ENCODE measurements around the gene ARPC2.
"Not testable (repeated sequence)": the region's sequence is repeated elsewhere in the genome, so short reads cannot be mapped to it uniquely, and the experiment has no call there.

The ARPC2 gene

GRCh38 chr2:218216674-218217359 is at the start of gene ARPC2:
TSS of gene ARPC2 (plus strand) at chr2:218217189. CDS start at chr2:218217471, 282 bp downstream.
- no peaks in the 10 kb centered on the region for H3K27me3 Mint-ChIP-seq
- H3K4me1 Mint-ChIP-seq, result peaks cover 29% of the 10 kb centered on the region
- no peaks in the 10 kb centered on the region for H3K9me3 Mint-ChIP-seq
- peak within 1 kb of the TSS; percentile 94 for H3K4me3 Mint-ChIP-seq
- peaks cover 32% of the 10 kb centered on the region for H3K36me3 Mint-ChIP-seq
- ATAC-seq, result peak; percentile 84
- peak within 1 kb of the TSS; percentile 89 for H3K27ac Mint-ChIP-seq

- H3K4me1 Mint-ChIP-seq, result peaks cover 22% of the 10 kb centered on the region
- H3K27ac Mint-ChIP-seq, result no peak overlapping the region
- peaks cover 14% of the 10 kb centered on the region for H3K27me3 Mint-ChIP-seq
Measured at GRCh38 chr2:218168016-218168415, 49.0 kb upstream of the ARPC2 start.

GRCh38 chr2:218168635-218169462 is 48.1 kb upstream of the ARPC2 start:
- no peak for ATAC-seq
- no peak overlapping the region for H3K27ac Mint-ChIP-seq

More at GRCh38 chr2:218168016-218168415, 49.0 kb upstream of the ARPC2 start:
- no peak for ATAC-seq
- Mint-ChIP-seq H3K4me3 (no peak overlapping the region), H3K9me3 (no peaks in the 10 kb centered on the region), H3K36me3 (no peaks in the 10 kb centered on the region)

GRCh38 chr2:218169757-218170546 is 47.0 kb upstream of the ARPC2 start:
- Mint-ChIP-seq H3K9me3 (no peaks in the 10 kb centered on the region), H3K27ac (no peak overlapping the region), H3K4me3 (no peak overlapping the region), H3K4me1 (peaks cover 22% of the 10 kb centered on the region), H3K36me3 (no peaks in the 10 kb centered on the region), H3K27me3 (peaks cover 6% of the 10 kb centered on the region)
- no peak for ATAC-seq

More at GRCh38 chr2:218168635-218169462, 48.1 kb upstream of the ARPC2 start:
- no peaks in the 10 kb centered on the region for H3K9me3 Mint-ChIP-seq
- peaks cover 22% of the 10 kb centered on the region for H3K4me1 Mint-ChIP-seq
- no peaks in the 10 kb centered on the region for H3K36me3 Mint-ChIP-seq
- no peak overlapping the region for H3K4me3 Mint-ChIP-seq
- H3K27me3 Mint-ChIP-seq, result peaks cover 14% of the 10 kb centered on the region

GRCh38 chr2:218171744-218172143 is 45.2 kb upstream of the ARPC2 start:
- H3K36me3 Mint-ChIP-seq, H3K27ac Mint-ChIP-seq, ATAC-seq, H3K27me3 Mint-ChIP-seq, H3K9me3 Mint-ChIP-seq, H3K4me3 Mint-ChIP-seq: not testable (repeated sequence)
- peaks cover 19% of the 10 kb centered on the region for H3K4me1 Mint-ChIP-seq

- ATAC-seq, result no peak
- Mint-ChIP-seq H3K4me3 (no peak overlapping the region), H3K27me3 (peaks cover 6% of the 10 kb centered on the region), H3K36me3 (no peaks in the 10 kb centered on the region), H3K27ac (no peak overlapping the region), H3K9me3 (no peaks in the 10 kb centered on the region), H3K4me1 (peaks cover 9% of the 10 kb centered on the region)
Measured at GRCh38 chr2:218172845-218173244, 44.1 kb upstream of the ARPC2 start.

GRCh38 chr2:218179782-218180181 is 37.2 kb upstream of the ARPC2 start:
- no peak for ATAC-seq
- H3K9me3 Mint-ChIP-seq, result no peaks in the 10 kb centered on the region
- H3K36me3 Mint-ChIP-seq, result no peaks in the 10 kb centered on the region
- H3K4me1 Mint-ChIP-seq, result no peaks in the 10 kb centered on the region
- H3K27ac Mint-ChIP-seq, result no peak overlapping the region
- no peaks in the 10 kb centered on the region for H3K27me3 Mint-ChIP-seq
- no peak overlapping the region for H3K4me3 Mint-ChIP-seq

GRCh38 chr2:218180467-218181114 is 36.4 kb upstream of the ARPC2 start:
- no peak for ATAC-seq
- Mint-ChIP-seq H3K27ac (no peak overlapping the region), H3K4me1 (no peaks in the 10 kb centered on the region), H3K4me3 (no peak overlapping the region), H3K9me3 (no peaks in the 10 kb centered on the region), H3K36me3 (no peaks in the 10 kb centered on the region), H3K27me3 (no peaks in the 10 kb centered on the region)

GRCh38 chr2:218184331-218184730 is 32.7 kb upstream of the ARPC2 start:
- no peaks in the 10 kb centered on the region for H3K36me3 Mint-ChIP-seq
- no peaks in the 10 kb centered on the region for H3K27me3 Mint-ChIP-seq
- no peak for ATAC-seq
- H3K4me1 Mint-ChIP-seq, result peaks cover 8% of the 10 kb centered on the region
- H3K27ac Mint-ChIP-seq, result no peak overlapping the region
- no peak overlapping the region for H3K4me3 Mint-ChIP-seq
- no peaks in the 10 kb centered on the region for H3K9me3 Mint-ChIP-seq

- H3K4me3 Mint-ChIP-seq, result no peak overlapping the region
- no peaks in the 10 kb centered on the region for H3K27me3 Mint-ChIP-seq
- no peaks in the 10 kb centered on the region for H3K36me3 Mint-ChIP-seq
- no peaks in the 10 kb centered on the region for H3K9me3 Mint-ChIP-seq
- H3K4me1 Mint-ChIP-seq, result peaks cover 8% of the 10 kb centered on the region
- no peak overlapping the region for H3K27ac Mint-ChIP-seq
- ATAC-seq, result peak; percentile 81
Measured at GRCh38 chr2:218186355-218186766, 30.6 kb upstream of the ARPC2 start.

- Mint-ChIP-seq H3K36me3 (no peaks in the 10 kb centered on the region), H3K4me3 (no peak overlapping the region), H3K4me1 (peaks cover 8% of the 10 kb centered on the region), H3K27me3 (no peaks in the 10 kb centered on the region), H3K9me3 (no peaks in the 10 kb centered on the region), H3K27ac (no peak overlapping the region)
- ATAC-seq, result no peak
Measured at GRCh38 chr2:218186876-218187275, 30.1 kb upstream of the ARPC2 start.

- Mint-ChIP-seq H3K36me3 (no peaks in the 10 kb centered on the region), H3K27me3 (no peaks in the 10 kb centered on the region), H3K4me3 (no peak overlapping the region), H3K9me3 (no peaks in the 10 kb centered on the region), H3K4me1 (peaks cover 8% of the 10 kb centered on the region), H3K27ac (peak overlapping the region; percentile 17)
- ATAC-seq, result no peak
Measured at GRCh38 chr2:218187296-218188015, 29.5 kb upstream of the ARPC2 start.

- no peak overlapping the region for H3K27ac Mint-ChIP-seq
- ATAC-seq, result no peak
- no peak overlapping the region for H3K4me3 Mint-ChIP-seq
- no peaks in the 10 kb centered on the region for H3K36me3 Mint-ChIP-seq
- peaks cover 8% of the 10 kb centered on the region for H3K4me1 Mint-ChIP-seq
- H3K27me3 Mint-ChIP-seq, result no peaks in the 10 kb centered on the region
- H3K9me3 Mint-ChIP-seq, result no peaks in the 10 kb centered on the region
Measured at GRCh38 chr2:218188528-218188927, 28.5 kb upstream of the ARPC2 start.

GRCh38 chr2:218192902-218193430 is 24.0 kb upstream of the ARPC2 start:
- no peaks in the 10 kb centered on the region for H3K4me1 Mint-ChIP-seq
- H3K4me3 Mint-ChIP-seq, result no peak overlapping the region
- peaks cover 5% of the 10 kb centered on the region for H3K27me3 Mint-ChIP-seq
- no peak for ATAC-seq
- H3K36me3 Mint-ChIP-seq, result no peaks in the 10 kb centered on the region
- H3K27ac Mint-ChIP-seq, result no peak overlapping the region
- no peaks in the 10 kb centered on the region for H3K9me3 Mint-ChIP-seq

Measured in stimulated activated memory B cell treated with anti-CD40 and anti-IgM and Interleukin-4, amounts not matched to agents 10 μg/mL and 1 μg/mL and 100 μg/mL, for 72 hours (primary cell).